Fibroblast of skin of scalp (primary cell): Measurements from ENCODE around the gene BCAS1.

Source experiments
- DNase-seq: peaks from one replicate; pipeline ENCODE4 v3.0.0-alpha.2; 2013

BCAS1 gene

DNA sequence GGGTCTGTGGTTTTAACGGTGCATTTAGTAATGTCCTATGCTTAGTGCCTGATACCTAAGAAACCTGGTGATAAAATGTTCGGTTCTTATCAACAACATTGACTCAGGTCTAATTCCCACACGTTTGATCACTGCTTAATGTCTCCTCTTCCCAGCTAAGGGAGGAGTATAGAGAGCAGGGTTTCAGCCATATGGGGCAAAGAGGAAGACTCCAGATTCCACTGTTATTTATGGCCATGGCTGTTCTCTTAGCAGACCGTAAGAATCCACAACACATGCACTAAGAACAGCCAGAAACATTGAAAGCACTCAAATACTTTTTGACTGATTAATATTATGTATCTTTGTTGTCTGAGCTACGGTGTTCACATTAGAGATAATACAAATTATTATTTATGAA lies 112.1 kb downstream of the BCAS1 start:
- DNase-seq = no peak

DNA sequence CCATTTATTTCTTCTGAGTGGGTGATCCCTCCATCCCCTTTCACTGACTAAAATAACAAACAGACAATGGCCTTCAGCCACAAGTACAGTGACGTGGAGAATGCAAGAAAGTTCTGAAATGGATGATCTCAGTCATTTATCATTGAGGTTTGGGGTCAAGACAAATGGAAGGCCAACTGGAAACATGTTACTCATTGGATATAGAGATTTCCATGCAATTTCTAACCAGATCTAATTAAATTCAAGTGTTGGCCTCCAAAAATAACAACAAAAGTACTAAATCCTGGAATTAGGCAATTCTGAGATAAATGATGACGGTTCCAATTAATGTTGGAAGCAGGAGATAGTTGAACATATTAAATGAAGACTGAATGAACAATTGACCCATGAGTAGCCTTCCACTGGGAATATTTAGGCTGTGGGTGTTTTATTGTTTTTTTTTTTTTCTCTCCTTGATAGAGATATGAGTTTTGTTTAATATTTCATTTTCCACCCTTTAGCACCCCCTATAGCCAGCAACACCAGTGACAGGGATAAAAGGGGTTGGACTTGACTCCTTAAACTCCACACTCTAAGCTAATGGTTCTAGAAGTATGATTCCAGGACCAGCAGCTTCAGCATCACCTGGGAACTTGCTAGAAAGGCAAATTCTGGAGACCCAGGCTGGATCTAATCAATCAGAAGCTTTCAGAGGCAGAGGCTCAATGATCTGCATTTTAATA lies 112.8 kb downstream of the BCAS1 start:
- peak; percentile 82 for DNase-seq

DNA sequence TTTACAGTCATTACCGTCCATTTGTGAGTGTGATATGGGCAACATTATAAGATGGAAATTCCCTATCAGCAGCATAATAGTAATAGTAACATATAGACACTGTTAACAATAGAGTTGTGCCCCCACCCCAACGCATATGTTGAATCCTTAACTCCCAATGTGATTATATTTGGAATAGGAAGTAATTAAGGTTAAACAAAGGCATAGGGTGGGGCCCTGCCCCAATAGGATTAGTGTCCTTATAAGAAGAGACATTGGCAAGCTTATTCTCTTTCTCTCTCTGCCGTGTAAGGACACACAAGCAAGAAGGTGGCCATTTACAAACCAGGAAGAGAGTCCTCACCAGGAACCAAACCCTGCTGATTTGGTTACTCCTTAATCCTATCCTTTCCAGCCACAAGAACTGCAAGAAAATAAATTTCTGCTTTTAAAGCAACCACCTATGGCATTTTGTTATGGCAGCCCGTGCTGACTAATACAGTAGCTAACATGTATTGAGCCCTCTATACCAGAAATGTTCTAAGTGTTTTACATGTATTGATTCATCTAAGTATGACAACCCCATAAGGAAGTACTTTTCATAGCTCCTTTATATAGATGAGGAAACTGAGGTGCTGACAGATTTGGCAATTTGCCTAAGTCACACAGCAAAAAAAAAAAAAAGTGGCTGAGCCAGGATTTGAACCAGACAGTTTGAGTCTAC lies 114.2 kb downstream of the BCAS1 start:
- no peak for DNase-seq

DNA sequence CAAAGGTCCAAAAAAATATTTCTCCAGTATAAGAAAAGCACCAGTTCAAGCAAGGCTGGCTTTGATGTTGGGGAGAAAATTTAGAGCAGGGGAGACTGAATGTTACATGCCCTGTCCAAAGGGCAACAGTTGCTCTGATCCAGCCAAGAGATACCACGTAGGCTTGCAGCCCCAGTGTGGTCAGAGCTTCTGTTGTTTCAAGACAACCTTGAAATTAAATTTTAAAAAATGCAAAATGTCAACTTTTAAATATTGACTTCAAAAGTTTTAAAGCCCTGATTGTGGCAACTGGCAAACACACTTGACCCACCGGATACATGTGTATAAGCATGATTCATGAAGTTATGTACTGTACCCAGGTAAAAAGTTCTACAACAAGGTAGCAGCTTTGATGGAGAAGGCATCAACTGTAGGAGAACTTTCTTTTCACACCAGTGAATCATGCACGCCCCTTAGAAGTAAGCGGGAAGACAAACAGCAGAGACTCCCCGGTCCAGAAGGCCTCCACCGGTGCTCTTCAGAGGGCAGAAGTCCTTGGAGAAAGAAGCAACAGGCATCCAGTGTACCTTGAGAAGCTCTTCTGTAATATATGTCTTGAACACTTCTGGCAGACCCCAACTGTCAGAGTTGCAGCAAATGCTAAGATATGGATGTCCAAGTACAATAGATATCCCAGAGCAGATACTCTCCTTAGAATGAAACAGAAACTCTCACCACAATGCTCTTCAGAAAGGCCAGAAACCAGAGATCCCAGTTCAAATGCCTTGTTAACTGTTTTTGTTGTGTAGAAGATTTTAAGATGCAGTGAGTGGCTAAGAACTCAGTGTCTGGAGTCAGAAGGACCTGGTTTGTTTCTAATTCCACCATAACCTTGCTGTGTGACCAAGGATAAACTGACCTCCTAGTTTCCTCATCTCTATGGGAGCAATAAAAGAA lies 115.4 kb downstream of the BCAS1 start:
- no peak for DNase-seq

DNA sequence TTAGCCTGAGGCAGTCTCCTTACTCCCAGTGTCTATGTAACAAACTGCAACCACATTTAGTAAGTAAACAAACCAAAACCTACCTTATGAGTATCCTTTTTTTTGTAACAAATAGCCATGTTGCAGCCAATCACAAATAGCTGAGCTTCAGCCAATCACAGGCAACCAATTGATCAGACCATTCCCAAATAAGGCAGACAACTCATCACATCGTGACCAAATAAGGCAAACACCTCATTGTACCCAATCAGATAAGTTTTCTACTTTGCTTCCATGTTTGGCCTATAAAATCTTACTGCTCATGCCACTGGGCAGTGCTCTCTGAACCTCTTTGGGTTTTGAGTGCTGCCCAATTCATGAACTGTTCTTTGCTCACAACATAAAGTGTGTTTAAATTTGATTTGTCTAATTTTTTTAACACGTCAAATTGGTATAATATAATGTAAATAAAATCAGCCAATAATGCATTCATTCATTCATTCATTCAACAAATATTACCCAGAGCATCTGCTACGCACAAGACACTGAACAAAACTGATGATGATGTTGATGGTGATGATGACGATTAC lies 117.8 kb downstream of the BCAS1 start:
- DNase-seq = no peak

DNA sequence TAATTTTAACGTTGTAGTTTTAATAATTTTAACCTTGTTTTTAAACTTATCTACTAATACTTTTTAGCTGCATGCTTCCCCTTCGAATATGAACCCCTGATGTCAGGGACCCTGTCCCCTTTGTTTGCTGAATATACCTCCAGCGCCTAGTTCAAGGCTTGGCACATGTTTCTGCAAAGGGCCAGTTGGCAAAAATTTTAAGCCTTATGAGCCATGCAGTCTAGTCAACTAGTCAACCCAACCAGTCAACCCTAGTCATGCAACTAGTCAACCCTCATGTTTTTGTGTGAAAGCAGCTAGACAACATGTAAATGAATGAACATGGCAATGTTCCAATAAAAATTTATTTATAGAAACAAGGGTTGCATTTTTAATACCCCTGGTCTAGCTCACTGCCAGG lies 119.8 kb downstream of the BCAS1 start:
- DNase-seq = no peak

DNA sequence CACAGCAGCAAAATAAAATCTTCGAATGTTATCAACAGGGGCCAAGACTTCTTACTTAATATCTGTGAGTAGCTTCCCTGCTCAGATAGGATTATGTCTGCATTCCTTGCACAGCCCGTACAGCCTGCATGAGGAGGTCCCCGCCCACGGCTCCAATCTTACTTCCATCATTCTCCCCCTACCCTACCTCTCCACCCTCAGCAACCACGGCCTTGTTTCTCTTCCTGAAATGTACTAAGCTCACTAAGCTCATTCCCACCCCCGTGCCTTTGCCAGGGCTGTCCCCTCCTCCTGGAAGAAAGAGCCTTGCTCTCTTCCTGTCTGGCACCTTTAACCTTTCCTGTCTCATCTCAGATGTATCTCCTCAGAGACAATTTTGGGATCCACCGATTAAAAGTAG lies 120.4 kb downstream of the BCAS1 start:
- DNase-seq = no peak

DNA sequence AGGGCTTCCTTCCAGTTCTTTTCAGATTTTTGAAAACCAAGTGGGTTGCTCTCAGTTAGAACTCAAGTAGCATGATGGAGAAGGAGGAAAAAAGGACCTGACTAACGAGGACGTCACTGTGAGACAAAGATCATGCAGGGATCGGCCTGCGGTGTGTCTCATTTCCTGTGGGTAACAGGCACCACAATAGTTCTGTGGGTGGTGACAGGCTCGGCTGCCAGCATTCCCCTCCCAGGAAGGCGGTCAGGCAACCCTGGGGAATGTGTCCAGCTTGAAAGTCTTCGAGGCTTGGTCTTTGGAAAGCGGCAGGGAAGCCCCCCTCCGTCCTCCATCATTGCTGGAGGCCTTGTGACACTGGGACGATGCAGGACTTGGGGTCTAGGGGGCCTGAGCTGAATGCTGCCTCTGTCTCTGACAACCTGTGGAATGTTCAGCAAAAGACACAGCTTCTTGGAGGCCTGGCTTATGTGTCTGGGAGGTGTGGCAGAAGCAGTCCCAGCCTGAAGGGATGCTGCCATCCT lies 121.0 kb downstream of the BCAS1 start:
- DNase-seq = peak; percentile 91

DNA sequence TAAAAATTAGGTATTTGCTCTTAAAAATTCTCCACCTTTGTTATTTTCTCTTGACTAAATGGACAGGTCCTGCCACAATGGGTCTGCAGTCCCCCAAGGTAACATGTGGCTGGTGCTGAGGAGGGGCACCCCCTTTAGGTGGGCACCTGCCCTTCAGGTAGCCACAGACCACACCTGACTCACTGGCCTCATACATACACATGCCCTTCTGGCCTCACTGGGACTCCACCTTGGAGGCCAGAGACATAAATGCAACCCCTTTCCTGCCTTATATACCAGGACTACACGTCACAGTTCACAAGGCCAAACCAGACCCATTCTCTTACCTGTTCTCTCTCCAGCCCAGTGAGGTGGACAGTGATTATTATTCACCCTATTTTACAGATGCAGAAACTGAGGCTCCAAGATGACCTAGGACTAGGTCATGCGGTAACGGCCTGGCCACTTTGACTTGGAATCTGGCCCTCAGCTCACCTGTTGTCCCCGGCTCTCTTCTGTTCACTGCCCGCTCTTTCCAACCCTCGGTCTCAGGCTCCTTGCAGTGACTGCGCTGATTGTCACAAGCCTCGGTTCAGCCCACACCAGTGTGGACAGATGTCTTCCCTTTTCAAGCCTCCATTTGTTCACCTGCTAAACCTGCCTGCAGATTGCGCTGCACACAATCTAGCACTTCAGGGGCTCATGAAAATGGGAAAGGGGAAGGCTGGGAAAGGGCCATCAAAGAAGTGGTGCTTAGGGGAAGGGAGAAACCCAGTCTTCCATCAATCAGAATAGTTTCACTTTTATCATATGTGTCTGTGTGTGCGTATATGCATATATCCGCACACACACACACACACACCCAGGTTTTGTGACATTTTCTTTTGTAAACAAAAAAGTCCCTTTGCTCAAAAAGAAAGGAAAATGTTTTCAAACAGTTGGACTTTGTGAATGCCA lies 121.7 kb downstream of the BCAS1 start:
- DNase-seq = no peak

DNA sequence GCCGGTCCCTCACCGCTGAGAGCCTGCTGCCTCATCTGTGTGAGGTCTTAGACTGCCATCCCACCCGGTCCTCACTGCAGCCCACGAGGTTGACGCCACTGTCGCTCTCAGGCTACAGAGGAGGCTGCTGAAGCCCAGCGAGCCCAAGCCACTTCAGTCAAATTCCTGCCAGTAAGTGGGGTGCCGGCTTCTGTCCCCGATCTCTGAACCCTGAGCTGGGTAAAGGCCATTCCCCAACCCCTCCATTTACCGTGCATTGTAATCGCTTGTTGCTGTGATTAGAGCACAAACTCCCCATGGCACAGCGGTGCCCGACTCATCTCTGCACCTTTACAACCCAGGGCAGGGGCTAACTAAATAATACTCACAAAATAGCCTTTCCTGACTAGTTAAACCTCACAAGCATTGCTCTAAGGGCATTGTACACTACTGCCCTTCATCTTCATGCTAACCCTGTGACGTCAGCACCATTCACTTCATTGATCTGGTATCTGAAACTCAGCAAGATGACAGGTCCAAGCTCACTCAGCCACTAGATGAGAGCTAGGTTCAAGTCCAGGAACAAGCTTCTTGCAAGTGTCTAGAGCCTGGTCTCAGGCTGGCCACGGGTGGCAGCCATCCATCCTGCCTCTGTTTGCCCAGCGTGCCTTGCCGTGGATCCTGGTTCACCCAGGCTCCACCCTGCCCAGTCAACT lies 122.7 kb downstream of the BCAS1 start:
- DNase-seq = no peak

DNA sequence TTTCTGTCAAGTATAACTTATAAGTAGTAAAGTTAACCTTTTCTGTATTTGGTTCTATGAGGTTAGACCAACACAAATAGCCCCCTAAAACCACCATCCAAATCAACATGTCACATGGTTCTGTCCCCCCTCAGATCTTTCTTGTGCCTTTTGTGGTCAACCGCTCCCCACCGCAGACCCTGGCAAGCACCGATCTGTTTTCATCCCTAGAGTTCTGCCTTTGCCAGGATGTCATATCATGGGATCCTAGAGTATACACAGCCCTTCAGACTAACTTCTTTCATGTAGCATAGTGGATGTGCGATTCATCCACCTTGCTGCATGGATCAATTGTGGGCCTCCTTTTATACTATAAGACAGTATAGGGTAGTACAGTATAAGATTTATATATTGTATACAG lies 124.3 kb downstream of the BCAS1 start:
- DNase-seq = no peak

DNA sequence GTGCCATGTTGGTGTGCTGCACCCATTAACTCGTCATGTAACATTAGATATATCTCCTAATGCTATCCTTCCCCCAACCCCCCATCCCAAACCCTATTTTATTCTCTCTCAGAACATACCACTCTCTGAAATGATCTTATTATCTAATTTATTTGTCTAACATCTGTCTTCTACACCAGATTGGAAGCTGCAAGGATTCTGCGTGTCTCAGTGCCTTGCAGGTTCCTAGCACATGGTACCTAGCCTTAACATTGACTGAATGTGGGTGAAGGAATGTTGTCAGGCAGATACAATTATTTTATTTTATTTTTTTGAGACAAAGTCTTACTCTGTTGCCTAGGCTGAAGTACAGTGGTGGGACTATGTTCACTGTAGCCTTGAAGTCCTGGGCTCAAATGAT lies 124.9 kb downstream of the BCAS1 start:
- DNase-seq = no peak

DNA sequence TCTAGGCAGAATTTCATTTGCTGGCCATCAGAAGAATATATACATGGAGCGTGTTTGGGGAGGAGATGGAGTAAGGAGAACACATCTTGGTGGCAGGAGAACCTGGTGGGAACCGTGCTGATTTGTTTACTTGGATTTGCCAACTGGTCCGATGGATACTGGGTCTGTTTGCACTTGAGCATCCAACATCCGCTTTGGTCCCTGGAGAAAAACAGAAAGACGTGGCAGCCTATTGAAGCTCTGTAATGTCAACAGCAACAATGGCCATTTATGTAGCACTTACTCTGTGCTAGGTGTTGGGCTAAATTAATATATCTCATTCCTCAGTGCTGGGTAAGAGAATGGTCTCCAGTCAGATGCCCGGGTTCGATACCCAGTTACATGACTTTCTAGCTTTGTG lies 125.6 kb downstream of the BCAS1 start:
- no peak for DNase-seq

DNA sequence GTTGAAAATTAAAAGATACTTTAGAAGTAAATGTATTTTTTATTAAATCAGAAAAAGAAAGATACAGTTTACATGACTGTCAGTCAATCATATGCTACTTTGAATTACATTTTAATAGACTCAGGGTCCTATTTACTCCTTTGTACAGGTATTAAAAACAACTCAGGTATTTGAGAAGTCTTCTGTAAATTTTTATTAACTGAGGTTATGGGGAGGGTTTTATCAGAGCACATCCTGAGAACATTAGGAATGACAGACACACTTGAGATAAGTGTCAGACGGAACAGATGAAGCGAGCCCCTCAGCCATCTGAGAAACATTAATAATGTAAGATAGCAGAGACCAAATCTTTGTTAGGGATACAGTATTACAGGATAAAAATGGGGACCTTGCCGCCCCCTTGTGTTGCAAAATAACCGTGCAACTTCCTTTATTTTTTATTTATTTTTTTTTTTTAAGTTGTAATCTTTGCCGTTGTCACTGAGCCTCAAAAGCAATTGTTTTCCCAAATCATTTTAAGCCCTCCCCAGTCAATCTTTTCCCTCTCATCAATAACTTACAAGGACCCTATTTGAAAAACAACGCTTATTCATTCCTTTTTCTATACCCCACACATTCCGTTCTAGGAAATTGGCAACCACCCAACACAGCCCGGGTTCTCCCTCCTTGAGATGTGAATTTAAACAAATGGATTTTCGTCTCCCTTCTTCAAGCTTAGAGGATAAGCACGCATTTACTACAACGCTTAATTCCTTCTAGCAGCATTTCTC lies 126.7 kb downstream of the BCAS1 start:
- DNase-seq = peak; percentile 48

DNA sequence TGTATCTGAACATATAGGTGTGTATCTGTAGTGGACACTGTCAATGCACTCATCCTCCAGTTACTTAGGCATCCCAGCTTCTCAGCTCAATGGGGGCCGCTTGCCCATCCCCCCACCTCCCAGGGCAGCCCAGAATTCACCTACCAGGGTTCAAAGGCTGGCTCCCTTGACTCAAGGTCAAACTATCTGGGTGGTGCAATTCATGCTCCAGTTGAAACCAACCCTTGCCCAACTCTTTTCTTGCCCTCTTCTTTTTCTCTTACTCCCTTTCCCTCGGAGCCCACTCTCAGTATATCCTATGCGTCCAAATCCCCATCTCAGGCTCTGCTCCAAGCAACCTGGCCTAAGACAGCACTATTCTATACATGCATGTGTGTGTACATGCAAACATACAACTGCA lies 127.4 kb downstream of the BCAS1 start:
- no peak for DNase-seq

DNA sequence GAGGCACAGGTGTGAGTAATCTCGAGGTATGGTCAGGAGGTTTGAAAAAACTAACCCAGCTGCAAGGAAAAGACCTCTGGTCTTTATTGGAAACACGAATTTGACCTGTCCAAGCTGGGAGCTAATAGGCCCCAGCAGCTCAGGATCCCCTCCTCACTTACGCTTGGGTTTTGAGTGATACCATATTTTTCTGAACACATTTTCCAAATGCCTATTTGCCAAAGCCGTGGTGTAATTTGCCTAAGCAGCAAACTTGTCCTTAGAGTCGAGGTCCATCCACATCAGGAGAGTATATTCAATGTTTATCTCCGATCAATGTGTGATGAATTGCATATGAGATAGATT lies 128.0 kb downstream of the BCAS1 start:
- no peak for DNase-seq

DNA sequence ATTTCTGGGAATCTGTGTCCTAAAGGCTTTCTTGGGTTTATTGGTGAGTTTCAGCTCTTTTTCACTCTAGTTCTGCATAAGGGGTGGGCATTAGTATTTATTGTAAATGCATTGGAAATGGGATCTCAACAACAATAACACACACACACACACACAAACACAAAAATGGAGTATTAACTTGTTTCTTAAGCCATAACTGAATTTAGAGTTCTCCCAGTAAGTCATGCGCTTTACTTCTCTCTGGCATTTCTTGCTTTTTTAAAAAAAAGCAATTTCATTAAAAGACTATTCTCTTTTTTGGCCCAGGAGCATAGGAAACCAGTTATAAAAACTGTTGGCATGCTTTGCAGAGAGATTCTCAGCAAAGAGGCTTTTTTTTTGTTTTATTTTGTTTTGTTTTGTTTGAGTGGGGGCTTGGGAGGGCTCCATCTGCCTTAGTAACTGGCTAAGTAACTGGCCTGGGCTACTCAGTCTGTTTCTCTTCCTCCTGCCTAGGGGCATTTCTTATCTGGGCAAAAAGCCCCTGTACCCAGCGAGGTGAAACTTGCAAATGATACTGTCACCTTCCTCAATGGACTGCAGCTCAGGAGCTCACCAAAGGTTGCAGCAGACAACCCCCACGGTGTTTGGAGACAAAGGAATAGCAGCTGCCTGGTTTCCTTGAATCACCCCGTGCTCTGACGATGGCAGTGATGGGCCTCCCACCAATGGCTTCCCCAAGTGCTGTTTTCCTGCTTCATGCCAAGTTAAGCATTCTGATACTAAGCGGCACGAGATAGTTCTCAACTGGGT lies 128.5 kb downstream of the BCAS1 start:
- no peak for DNase-seq

DNA sequence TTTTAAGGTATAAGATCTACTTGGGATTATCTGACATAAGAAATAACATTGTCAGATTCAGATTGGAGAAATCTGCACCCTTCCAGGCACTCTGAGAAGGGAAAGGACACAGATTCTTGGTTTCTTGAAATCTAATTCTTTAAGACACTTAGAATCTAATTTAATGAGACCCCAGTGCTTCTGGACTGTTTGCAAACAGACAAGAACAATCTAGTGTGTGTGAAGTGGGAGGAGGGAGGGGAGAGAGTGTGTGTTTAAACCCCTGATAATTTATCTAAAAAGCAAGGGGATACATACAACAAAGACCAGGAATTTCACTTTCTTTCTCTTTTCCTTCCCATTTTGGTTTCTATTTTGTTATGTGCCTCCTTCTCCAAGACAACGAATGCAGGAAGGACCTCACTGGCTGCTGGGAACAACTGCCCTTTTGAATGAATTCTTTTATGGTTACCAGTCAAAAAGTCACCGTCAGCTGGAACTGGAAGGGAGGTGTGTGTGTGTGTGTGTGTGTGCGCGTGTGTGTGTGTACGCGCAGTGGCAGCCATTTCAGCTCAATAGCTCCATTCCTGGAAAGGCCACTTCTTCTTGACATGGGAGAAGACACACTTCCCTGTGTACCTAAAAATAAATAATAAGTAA lies 129.4 kb downstream of the BCAS1 start:
- peak; percentile 86 for DNase-seq

DNA sequence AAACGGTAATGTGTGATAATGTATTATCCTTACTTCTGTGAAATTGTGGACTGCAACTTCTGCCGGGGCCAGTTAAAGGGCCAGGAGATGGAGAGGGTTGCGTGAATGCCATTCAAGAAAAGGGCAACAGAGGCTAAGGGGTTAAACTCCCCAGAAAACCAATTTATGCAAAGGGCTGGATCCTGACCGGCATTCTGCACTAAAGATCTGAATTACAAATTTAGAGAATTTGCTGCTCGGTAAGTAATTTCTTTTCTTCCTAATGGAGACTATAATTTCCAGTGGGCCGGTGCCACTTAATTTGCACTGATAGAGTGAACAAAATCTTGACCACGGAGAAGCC lies 130.1 kb downstream of the BCAS1 start:
- no peak for DNase-seq
